ENCODE measurements around the gene FAM221B. TPM values are rescaled to one million over a fixed set of nuclear protein-coding genes. Genes with fewer than 3 reads are reported as not detected.

The FAM221B gene, protein sequence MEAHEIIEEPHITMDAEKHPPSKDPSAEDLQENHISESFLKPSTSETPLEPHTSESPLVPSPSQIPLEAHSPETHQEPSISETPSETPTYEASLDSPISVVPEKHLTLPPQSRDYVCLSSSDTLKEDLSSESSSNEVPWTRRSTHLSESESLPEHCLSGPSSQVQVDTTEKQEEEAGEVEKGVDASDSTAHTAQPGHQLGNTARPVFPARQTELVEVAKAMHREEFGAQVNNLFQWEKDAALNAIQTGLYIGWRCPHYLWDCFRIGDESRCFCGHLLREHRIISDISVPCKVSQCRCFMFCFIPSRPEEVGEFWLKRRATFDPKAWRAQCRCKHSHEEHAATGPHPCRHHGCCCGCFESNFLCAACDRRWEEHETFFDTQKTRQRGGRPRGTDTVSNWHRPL
- polyA plus RNA-seq (2011; rRNA removed) (not detected in 2 replicates), polyA minus RNA-seq (2011; rRNA and poly(A)+ RNA removed) (not detected in 2 replicates)

DNA sequence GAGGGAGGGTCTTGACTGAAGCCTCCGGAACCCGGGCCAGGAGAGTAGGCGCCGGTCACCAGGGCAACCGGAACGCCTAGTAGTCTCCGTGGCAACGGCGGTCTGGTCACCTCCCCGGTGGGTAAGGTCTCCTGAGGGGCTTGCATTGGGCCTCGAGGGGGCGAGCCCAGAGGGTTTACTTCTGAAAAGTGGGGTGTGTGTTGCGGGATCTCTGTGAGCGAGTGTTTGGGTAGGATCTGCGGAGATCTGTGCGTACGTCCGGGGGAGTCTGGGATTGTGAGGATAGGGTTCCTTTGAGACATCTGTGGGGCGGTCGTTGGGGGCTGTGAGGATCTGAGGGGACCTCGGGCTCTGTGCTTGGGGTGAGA, at the start of gene FAM221B:
FAM221B (minus strand) TSS at position 17 of the 368 bp plus-strand sequence. CDS start 2,571 bp downstream, outside the sequence.
- POLR2A ChIA-PET: no interaction called here
- CTCF ChIA-PET: interaction anchor here (0.9 to 5.8 kb wide), 7 partner anchors 9 to 141 kb away, joined by 3 to 84 read pairs (median 8); partner anchors contain the start of genes HINT2, SPAG8 and TLN1

DNA sequence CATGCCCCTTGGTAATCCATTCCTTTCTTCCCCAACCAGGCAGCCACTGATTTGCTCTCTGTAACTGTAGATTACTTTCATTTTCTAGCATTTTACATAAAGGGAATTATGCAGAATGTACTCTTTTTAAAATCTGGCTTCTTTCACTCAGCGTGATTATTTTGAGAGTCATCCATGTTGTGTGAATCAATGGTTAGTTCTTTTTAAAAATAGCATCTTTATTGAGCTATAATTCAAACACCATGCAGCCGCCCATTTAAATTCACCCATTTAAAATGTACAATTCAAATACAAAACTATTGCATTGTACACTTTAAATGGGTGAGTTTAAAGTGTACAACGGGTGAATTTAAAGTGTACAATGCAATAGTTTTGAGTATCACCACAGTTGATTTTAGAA, 44.0 kb upstream of the FAM221B start:
- CTCF ChIA-PET: interaction anchor here (1.2 to 1.3 kb wide), 2 partner anchors 9 to 10 kb away, joined by 4 to 6 read pairs; no protein-coding TSS in a partner anchor
- Histone ChIP-seq H3K27me3 (ENCODE audit: control insufficient read depth, insufficient read depth, low read length) (no peaks in the 10 kb centered on the region), H3K4me3 (ENCODE audit: low read depth, low read length) (no peak overlapping the region), H3K36me3 (ENCODE audit: control insufficient read depth, insufficient read depth, low read length) (no peaks in the 10 kb centered on the region)
- no peak for DNase-seq (ENCODE audit: low read depth)
- POLR2A ChIA-PET: no interaction called here
- TF ChIP-seq, protein P1, sequence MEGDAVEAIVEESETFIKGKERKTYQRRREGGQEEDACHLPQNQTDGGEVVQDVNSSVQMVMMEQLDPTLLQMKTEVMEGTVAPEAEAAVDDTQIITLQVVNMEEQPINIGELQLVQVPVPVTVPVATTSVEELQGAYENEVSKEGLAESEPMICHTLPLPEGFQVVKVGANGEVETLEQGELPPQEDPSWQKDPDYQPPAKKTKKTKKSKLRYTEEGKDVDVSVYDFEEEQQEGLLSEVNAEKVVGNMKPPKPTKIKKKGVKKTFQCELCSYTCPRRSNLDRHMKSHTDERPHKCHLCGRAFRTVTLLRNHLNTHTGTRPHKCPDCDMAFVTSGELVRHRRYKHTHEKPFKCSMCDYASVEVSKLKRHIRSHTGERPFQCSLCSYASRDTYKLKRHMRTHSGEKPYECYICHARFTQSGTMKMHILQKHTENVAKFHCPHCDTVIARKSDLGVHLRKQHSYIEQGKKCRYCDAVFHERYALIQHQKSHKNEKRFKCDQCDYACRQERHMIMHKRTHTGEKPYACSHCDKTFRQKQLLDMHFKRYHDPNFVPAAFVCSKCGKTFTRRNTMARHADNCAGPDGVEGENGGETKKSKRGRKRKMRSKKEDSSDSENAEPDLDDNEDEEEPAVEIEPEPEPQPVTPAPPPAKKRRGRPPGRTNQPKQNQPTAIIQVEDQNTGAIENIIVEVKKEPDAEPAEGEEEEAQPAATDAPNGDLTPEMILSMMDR (IDR thresholded peaks at IDR 0.05; ENCODE audit: insufficient read depth, low read depth, low read length): no peak

More for the DNA sequence above, at the start of gene FAM221B:
- Histone ChIP-seq H3K27me3 (ENCODE audit: control insufficient read depth, insufficient read depth, low read length) (no peaks in the 10 kb centered on the region), H3K4me3 (ENCODE audit: low read depth, low read length) (peak within 1 kb of the TSS; percentile 64), H3K36me3 (ENCODE audit: control insufficient read depth, insufficient read depth, low read length) (no peaks in the 10 kb centered on the region)
- no peak for DNase-seq (ENCODE audit: low read depth)
- TF ChIP-seq, protein P1 (IDR thresholded peaks at IDR 0.05; ENCODE audit: insufficient read depth, low read depth, low read length): no peak

DNA sequence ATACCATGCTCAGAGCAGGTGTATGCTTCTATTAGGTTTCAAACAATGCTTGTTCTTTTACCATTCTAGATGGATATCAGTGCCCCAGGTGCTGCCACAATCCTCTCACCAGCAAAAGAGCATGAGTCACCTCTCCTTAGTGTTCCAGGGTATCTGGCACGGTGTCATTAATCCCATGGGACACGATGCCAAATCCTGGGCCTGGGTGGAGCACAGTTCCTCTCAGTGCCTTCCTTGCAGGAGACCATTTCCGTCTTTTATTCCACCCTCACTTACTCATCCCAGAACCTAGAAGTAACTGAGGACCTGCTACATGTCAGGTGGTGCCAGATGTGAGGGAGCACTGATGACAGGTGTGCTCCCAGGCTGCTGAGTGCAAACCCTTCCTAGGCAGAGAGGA, 43.0 kb upstream of the FAM221B start:
- no peak overlapping the region for H3K4me3 ChIP-seq (ENCODE audit: low read depth, low read length)
- ChIA-PET CTCF (interaction anchor here (1.2 to 4.6 kb wide), 2 partner anchors 10 to 81 kb away, joined by 3 to 23 read pairs; no protein-coding TSS in a partner anchor), POLR2A (no interaction called here)
- TF ChIP-seq, protein P1 (IDR thresholded peaks at IDR 0.05; ENCODE audit: insufficient read depth, low read depth, low read length): no peak
- no peaks in the 10 kb centered on the region for H3K36me3 ChIP-seq (ENCODE audit: control insufficient read depth, insufficient read depth, low read length)
- no peak for DNase-seq (ENCODE audit: low read depth)
- H3K27me3 ChIP-seq (ENCODE audit: control insufficient read depth, insufficient read depth, low read length): no peaks in the 10 kb centered on the region

DNA sequence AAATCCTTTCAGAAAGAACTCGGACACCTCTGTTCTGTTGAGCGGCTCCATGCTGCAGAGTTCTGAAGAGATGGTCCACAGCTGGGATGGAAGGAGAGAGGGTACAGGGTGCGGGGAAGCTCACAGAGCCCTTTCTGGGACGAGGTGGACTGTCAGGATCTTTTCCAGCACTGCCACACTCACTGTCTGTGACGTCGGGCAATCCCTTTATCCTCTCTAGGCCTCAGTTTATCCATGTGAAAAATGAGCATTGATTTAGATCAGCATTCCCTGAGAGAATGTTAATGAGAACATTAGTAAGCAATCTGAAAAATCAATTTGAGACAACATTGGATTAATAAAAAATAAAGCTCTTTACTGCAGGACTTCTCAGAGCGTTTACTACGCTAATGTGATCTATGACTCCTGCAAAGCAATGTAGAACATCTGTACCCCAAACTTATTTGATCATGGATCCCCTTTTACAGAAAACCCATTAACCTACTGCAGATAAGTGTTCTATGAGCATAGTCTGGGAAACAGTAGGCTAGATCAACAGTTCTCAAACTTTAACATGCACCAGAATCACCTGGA, 41.9 kb upstream of the FAM221B start, which contains the start of gene OR13J1:
OR13J1 (minus strand) TSS at position 51 of the 573 bp plus-strand sequence; CDS start at position 51, 0 bp downstream.
- DNase-seq (ENCODE audit: low read depth): no peak
- Histone ChIP-seq H3K27me3 (ENCODE audit: control insufficient read depth, insufficient read depth, low read length) (no peaks in the 10 kb centered on the region), H3K36me3 (ENCODE audit: control insufficient read depth, insufficient read depth, low read length) (no peaks in the 10 kb centered on the region), H3K4me3 (ENCODE audit: low read depth, low read length) (no peak within 1 kb of the TSS)
- POLR2A ChIA-PET: no interaction called here
- TF ChIP-seq, protein P1 (IDR thresholded peaks at IDR 0.05; ENCODE audit: insufficient read depth, low read depth, low read length): no peak
- CTCF ChIA-PET: interaction anchor here (0.6 to 4.6 kb wide), 3 partner anchors 11 to 80 kb away, joined by 3 to 23 read pairs (median 3); no protein-coding TSS in a partner anchor
